Measurements from ENCODE around the gene POU5F2. TPM values are rescaled to one million over a fixed set of nuclear protein-coding genes. Genes with fewer than 3 reads are reported as not detected.

POU5F2 gene
- total RNA-seq, 1 donor from 2014 or later: 4.9 TPM

DNA sequence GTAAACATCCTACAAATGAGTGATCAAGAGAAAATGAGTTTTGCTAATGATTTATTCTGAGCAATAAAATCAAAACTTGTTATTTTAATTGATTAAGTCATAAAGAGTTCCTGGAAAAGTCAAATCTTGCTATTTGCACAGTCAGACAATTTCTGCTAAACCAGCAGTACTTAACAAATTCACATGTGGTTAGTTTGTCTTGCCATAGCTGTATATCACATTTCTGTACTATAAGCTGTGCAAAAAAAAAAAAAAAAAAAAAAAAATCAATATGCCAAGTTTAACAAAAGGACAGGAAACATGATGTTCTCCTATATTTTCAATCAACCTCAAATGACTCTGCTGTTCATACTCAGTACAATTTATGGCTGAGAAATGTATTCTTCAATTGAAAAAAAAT lies 24.9 kb downstream of the POU5F2 start:
- no peak for DNase-seq

DNA sequence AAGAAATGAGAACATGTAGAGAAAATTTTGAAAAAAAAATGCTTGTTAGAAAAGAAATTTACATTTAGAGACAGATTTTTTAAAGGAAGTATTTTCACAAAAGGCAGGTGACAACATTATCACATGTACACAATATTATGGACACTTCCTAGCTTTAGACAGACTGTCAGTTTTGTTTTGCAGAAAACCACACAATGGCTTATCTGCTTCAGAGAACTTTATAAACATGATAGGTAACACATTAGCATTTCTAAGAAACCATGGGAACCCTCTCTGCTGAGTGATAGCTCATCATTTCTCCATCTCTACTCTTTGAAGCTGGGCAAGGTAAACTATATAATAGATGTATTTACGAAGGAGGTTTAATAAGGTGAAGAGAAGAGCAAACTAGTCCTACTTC lies 25.6 kb downstream of the POU5F2 start:
- no peak for DNase-seq

- no peak for DNase-seq
Measured at GRCh38 chr5:93715327-93715726, 26.1 kb downstream of the POU5F2 start.

DNA sequence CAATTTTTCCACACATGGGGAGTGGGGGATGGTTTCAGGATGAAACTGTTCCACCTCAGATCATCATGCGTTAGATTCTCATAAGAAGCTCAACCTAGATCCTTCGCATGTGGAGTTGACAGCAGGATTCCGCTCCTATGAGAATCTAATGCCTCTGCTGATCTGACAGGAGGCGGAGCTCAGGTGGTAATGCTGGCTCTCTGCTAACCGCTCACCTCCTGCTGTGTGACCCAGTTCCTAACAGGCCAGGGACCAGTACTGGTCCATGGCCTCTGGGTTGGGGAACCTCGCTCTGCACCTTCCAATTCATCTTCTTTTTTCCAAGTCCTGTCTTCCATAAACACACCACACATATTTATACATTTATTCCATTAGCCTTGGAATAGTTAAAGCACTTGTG lies 33.0 kb downstream of the POU5F2 start:
- DNase-seq: no peak

GRCh38 chr5:93705896-93706295 lies 35.5 kb downstream of the POU5F2 start:
- DNase-seq: no peak

- no peak for DNase-seq
Measured at GRCh38 chr5:93704996-93705395, 36.4 kb downstream of the POU5F2 start.

DNA sequence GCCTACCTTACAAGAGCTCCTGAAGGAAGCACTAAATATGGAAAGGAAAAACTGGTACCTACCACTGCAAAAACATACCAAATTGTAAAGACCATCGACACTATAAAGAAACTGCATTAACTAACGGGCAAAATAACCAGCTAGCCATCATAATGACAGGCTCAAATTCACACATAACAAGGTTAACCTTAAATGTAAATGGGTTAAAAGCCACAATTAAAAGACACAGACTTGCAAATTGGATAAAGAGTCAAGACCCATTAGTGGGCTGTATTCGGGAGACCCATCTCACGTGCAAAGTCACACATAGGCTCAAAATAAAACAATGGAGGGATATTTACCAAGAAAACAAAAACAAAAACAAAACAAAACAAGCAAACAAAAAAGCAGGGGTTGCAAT lies 49.4 kb downstream of the POU5F2 start:
- no peak for DNase-seq

Other genes starting within 250 kb of the POU5F2 start
- 5.4 TPM for gene NR2F1-AS1, start 160.4 kb downstream of the POU5F2 start, total RNA-seq
- 4.8 TPM for gene NR2F1, start 158.4 kb downstream of the POU5F2 start, total RNA-seq